ENCODE data around the gene DTL.

Gene DTL

GRCh38 chr1:212089560-212090163 lies 54.1 kb downstream of the DTL start:
- no peak for DNase-seq (ENCODE audit: low read depth, low spot score)

- DNase-seq (ENCODE audit: low read depth, low spot score): no peak
Measured at GRCh38 chr1:212091438-212092121, 56.0 kb downstream of the DTL start.

- DNase-seq (ENCODE audit: low read depth, low spot score): no peak
Measured at GRCh38 chr1:212097360-212097759, 61.8 kb downstream of the DTL start.

GRCh38 chr1:212098310-212098709 lies 62.8 kb downstream of the DTL start:
- DNase-seq (ENCODE audit: low read depth, low spot score): peak; percentile 78

GRCh38 chr1:212098771-212099170 lies 63.2 kb downstream of the DTL start:
- no peak for DNase-seq (ENCODE audit: low read depth, low spot score)

- no peak for DNase-seq (ENCODE audit: low read depth, low spot score)
Measured at GRCh38 chr1:212101251-212101650, 65.7 kb downstream of the DTL start.

- no peak for DNase-seq (ENCODE audit: low read depth, low spot score)
Measured at GRCh38 chr1:212101735-212102134, 66.2 kb downstream of the DTL start.

- DNase-seq (ENCODE audit: low read depth, low spot score): no peak
Measured at GRCh38 chr1:212104586-212105325, 69.2 kb downstream of the DTL start.

GRCh38 chr1:212106286-212106792 lies 70.8 kb downstream of the DTL start:
- DNase-seq (ENCODE audit: low read depth, low spot score): no peak

- DNase-seq (ENCODE audit: low read depth, low spot score): no peak
Measured at GRCh38 chr1:212107481-212107880, 71.9 kb downstream of the DTL start.

- DNase-seq (ENCODE audit: low read depth, low spot score): no peak
Measured at GRCh38 chr1:212108187-212108586, 72.6 kb downstream of the DTL start.

GRCh38 chr1:212108981-212109380 lies 73.4 kb downstream of the DTL start:
- DNase-seq (ENCODE audit: low read depth, low spot score): no peak

- no peak for DNase-seq (ENCODE audit: low read depth, low spot score)
Measured at GRCh38 chr1:212109728-212110127, 74.2 kb downstream of the DTL start.

- no peak for DNase-seq (ENCODE audit: low read depth, low spot score)
Measured at GRCh38 chr1:212110617-212111016, 75.1 kb downstream of the DTL start.

- DNase-seq (ENCODE audit: low read depth, low spot score): no peak
Measured at GRCh38 chr1:212111536-212111935, 76.0 kb downstream of the DTL start.

- DNase-seq (ENCODE audit: low read depth, low spot score): no peak
Measured at GRCh38 chr1:212113706-212114105, 78.2 kb downstream of the DTL start.

GRCh38 chr1:212118167-212118871 lies 82.8 kb downstream of the DTL start:
- DNase-seq (ENCODE audit: low read depth, low spot score): no peak

- DNase-seq (ENCODE audit: low read depth, low spot score): no peak
Measured at GRCh38 chr1:212118872-212119260, 83.3 kb downstream of the DTL start.

GRCh38 chr1:212119397-212119837 lies 83.9 kb downstream of the DTL start:
- peak; percentile 16 for DNase-seq (ENCODE audit: low read depth, low spot score)

GRCh38 chr1:212119863-212120262 lies 84.3 kb downstream of the DTL start:
- DNase-seq (ENCODE audit: low read depth, low spot score): no peak

GRCh38 chr1:212121779-212122178 lies 86.2 kb downstream of the DTL start:
- no peak for DNase-seq (ENCODE audit: low read depth, low spot score)

All from ELF-1 (cell line).